ENCODE results near the gene FKBP1B.
A peak's percentile ranks its signal among the peaks of the same experiment; 100 is the strongest.
"Not testable (repeated sequence)": the region's sequence is repeated elsewhere in the genome, so short reads cannot be mapped to it uniquely, and the experiment has no call there.

FKBP1B gene

GRCh38 chr2:24100732-24101131, 51.2 kb downstream of the FKBP1B start:
- not testable (repeated sequence) for DNase-seq (ENCODE audit: low read depth in 2 of 2)

GRCh38 chr2:24101992-24102391, 52.5 kb downstream of the FKBP1B start:
- DNase-seq (ENCODE audit: low read depth in 2 of 2), result no peak

GRCh38 chr2:24102677-24103076, 53.1 kb downstream of the FKBP1B start:
- DNase-seq (ENCODE audit: low read depth in 2 of 2), result no peak

DNA sequence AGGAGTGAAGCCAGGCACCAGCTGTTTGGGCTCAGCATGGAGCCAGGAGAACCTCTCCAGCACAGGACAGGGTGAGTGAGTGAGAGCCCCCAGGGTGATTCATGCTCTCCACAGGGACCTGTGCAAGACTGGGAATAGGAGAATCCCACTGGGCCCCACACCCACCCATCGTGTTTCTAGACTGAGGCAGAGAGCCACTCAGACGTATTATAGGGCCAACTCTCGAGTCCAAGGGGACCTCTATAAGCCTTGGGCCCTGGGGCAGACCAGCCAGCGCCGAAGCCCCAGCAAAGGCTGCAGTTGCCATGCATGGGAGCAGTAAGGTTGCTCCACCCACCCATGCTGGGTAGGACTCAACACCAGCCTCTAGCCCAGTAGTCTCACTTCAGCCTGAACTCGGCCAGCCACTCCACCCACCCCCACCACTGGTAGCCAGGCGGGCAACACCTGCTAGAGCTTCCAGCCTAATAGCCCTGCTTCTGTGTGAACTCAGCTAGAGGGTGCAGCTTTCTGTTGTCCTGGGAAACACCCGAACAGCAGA, 54.6 kb downstream of the FKBP1B start:
- DNase-seq (ENCODE audit: low read depth in 2 of 2), result no peak

GRCh38 chr2:24104906-24105305, 55.4 kb downstream of the FKBP1B start:
- DNase-seq (ENCODE audit: low read depth in 2 of 2), result no peak

- peak; percentile 23 to 26 for DNase-seq (ENCODE audit: low read depth in 2 of 2)
These were observed 56.3 kb downstream of the FKBP1B start for GRCh38 chr2:24105816-24106215.

- DNase-seq (ENCODE audit: low read depth in 2 of 2), result no peak
These were observed 57.2 kb downstream of the FKBP1B start for GRCh38 chr2:24106786-24107185.

DNA sequence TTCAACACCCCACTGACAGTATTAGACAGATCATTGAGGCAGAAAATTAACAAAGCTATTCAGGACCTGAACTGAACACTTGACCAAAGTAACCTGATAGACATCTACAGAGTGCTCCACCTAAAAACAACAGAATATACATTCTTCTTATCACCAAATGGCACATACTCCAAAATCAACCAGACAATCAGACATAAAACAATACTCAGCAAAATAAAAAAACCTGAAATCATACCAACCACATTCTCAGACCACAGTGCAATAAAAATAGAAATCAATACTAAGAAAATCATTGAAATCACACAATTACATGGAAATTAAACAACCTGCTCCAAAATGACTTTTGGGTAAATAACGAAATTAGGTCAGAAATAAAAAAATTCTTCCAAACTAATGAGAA, 57.8 kb downstream of the FKBP1B start:
- no peak for DNase-seq (ENCODE audit: low read depth in 2 of 2)

DNA sequence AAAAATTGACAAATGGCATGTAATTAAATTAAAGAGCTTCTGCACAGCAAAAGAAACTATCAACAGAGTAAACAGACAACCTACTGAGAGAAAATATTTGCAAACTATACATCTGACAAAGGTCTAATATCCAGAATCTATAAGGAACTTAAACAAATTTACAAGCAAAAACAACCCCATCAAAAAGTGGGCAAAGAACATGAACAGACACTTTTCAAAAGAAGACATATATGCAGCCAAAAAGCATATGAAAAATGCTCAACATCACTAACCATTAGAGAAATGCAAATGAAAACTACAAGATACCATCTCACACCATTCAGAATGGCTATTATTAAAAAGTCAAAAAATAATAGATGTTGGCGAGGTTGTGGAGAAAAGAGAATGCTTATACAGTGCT, 59.9 kb downstream of the FKBP1B start:
- not testable (repeated sequence) for DNase-seq (ENCODE audit: low read depth in 2 of 2)

DNA sequence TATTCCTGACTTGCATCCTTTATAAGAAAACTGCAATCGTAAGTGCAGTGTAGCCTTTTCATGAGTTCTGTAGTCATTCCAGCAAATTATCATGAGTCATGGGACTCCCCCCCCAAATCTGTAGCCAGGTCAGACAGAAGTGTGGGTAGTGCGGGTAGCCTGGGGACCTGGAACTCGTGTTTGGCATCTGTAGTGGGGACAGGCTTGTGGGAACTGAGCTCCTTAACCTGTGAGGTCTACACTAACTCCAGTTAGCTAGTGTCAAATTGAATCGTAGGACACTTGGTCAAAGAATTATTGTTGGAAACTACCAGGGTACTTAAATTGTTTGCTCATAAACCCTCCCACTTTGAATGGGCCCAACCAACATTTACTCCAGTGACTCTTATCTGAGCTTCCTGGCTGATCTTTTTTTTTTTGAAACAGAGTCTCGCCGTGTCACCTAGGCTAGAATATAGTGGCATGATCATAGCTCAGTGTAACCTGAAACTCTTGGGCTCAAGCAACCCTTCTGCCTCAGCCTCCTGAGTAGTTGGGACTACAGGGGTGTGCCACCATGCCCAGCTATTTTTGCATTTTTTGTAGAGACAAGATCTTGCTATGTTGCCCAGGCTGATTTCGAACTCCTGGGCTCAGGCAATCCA, 61.2 kb downstream of the FKBP1B start:
- no peak for DNase-seq (ENCODE audit: low read depth in 2 of 2)

DNA sequence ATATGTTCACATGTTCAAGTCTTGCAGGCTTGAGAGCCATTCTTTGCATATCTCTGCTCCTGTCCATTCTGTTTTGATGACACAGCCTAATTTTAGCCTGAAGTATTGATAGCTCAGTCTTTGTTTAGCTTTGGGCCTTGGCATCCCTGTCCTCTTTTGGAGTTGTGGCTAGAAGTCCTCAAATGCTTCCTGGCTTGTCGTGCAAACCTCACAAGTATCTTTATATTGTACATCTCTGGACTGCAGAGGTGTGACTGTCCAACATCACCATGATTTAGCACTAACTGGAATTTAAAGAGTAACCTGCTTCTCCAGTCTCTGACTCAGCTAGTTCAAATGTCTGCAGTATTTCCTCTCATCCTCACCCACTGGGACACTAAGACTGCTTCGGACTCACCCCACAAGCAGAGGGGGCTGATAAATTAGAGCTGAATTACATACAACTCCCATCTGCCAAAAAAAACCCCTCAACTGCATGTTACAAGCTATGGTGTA, 61.9 kb downstream of the FKBP1B start:
- DNase-seq (ENCODE audit: low read depth in 2 of 2), result peak; percentile 27 to 43

Data from fibroblast of skin of left biceps (primary cell).